Ascending aorta (tissue), 2 donors: ENCODE results near the gene ZNF565. TPM values are rescaled to one million over a fixed set of nuclear protein-coding genes. Genes with fewer than 3 reads are reported as not detected.

ENCODE experiments used
- DNase-seq, 2 donors: peaks; one replicate each; pipeline ENCODE4 v3.0.0-alpha.2; 2019; ENCODE audit warnings: low spot score in 2 of 2
- H3K27ac ChIP-seq, 2 donors: fragments of 200-600 bp; sonication (generic); one replicate each; pipeline ENCODE4 v1.5.1; 2016 to 2017; ENCODE audit warnings: mild to moderate bottlenecking in 1 of 2
- H3K27me3 ChIP-seq: fragments of 200-600 bp; sonication (generic); one replicate; pipeline ENCODE4 v1.5.1; 2017
- H3K36me3 ChIP-seq, 2 donors: fragments of 200-600 bp; sonication (generic); one replicate each; pipeline ENCODE4 v1.5.1; 2016
- H3K4me1 ChIP-seq, 2 donors: fragments of 200-600 bp; sonication (generic); one replicate each; pipeline ENCODE4 v1.5.1; 2016 to 2017; ENCODE audit warnings: mild to moderate bottlenecking in 1 of 2
- H3K4me3 ChIP-seq, 2 donors: fragments of 200-600 bp; sonication (generic); one replicate each; pipeline ENCODE4 v1.5.1; 2016 to 2017; ENCODE audit warnings: mild to moderate bottlenecking in 1 of 2
- H3K9me3 ChIP-seq, 2 donors: fragments of 200-600 bp; sonication (generic); one replicate each; pipeline ENCODE4 v1.5.1; 2016
- CTCF ChIP-seq, 3 experiments: fragments of 200-600 bp in 2 of 3; fragments of 450-650 bp in 1 of 3; sonication (generic) in 2 of 3; IDR thresholded peaks; one replicate each; pipeline ENCODE4 v1.5.1; 2016 to 2019; ENCODE audit warnings: antibody characterized with exemption in 3 of 3, mild to moderate bottlenecking in 1 of 3, moderate library complexity in 1 of 3
- intact Hi-C: fragments of 100-400 bp; cut with DNase I; formaldehyde crosslinking; loops from one replicate; pipeline ENCODE4 v1.15.1; 2023
- total RNA-seq: library from RNA; depleted of rRNA; stranded (reverse); fragments of >200 nt; gene quantifications from one replicate; pipeline ENCODE4 v1.1.0, GENCODE V29; 2016

Gene ZNF565
- total RNA-seq, 1 donor from 2014 or later: 1.9 TPM

DNA sequence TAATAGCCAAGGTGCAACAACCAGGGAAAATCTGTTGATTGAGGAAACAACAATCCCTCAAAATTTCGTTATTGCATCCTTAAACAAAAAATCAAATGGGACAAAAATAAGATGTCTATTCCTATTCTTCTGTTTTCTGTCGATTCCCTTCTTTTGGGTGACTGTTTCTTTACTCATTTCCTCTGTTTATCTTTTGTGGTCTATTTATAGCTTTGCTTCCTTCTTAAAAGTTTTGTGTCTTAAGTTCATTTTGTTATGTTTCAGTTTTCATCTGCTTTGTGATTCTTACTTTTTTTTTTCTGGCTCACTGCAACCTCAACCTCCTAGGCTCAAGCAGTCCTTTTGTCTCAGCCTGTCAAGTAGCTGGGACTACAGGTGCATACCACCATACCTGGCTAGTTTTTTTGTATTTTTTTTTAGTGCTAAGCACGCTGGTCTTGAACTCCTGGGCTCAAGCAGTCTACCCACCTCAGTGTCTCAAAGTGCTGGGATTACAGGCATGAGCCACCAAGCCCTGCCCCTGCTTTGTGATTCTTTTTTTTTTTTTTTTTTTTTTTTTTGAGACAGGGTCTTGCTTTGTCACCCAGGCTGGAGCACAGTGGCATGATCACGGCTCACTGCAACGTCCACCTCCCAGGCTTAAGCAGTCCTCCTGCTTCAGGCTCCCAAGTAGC, 10.9 kb upstream of the ZNF565 start:
- Histone ChIP-seq H3K9me3 (peaks cover 0 to 49% of the 10 kb centered on the region in 2 donors), H3K36me3 (peaks cover 54 to 89% of the 10 kb centered on the region in 2 donors), H3K27me3 (no peaks in the 10 kb centered on the region), H3K27ac (peak overlapping the region; percentile 2 to 23), H3K4me3 (no peak overlapping the region), H3K4me1 (peaks cover 0 to 5% of the 10 kb centered on the region in 2 donors)
- TF ChIP-seq CTCF (IDR thresholded peaks at IDR 0.05): no peak
- no peak for DNase-seq
- intact Hi-C loops: no loop called here

- intact Hi-C loops: no loop called here
- no peak for TF ChIP-seq CTCF (IDR thresholded peaks at IDR 0.05)
- peaks cover 26 to 75% of the 10 kb centered on the region in 2 donors for H3K36me3 ChIP-seq
- no peaks in the 10 kb centered on the region for H3K27me3 ChIP-seq
- peaks cover 0 to 5% of the 10 kb centered on the region in 2 donors for H3K4me1 ChIP-seq
- H3K4me3 ChIP-seq: no peak overlapping the region
- no peak for DNase-seq
- no peak overlapping the region for H3K27ac ChIP-seq
- H3K9me3 ChIP-seq: peaks cover 0 to 20% of the 10 kb centered on the region in 2 donors
Observed at GRCh38 chr19:36222503-36222902, 8.0 kb upstream of the ZNF565 start.

DNA sequence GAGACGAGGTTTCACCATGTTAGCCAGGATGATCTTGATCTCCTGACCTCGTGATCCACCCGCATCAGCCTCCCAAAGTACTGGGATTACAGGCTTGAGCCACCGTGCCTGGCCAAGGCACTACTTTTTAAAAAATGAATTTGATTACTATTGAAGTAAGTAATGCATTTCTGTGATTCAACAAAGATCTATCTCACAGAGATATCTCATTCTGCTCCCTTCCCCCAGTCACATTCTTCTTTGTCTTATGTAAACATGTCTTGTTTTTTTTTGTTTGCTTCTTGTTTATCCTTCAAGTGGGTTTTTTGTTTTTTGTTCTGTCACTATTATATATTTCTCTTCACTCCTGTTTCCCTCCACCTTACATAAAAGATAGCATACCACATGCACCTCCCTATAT, 7.0 kb upstream of the ZNF565 start:
- Histone ChIP-seq H3K4me3 (no peak overlapping the region), H3K27me3 (no peaks in the 10 kb centered on the region), H3K27ac (no peak overlapping the region), H3K4me1 (peaks cover 0 to 7% of the 10 kb centered on the region in 2 donors), H3K36me3 (peaks cover 18 to 65% of the 10 kb centered on the region in 2 donors), H3K9me3 (peaks cover 0 to 13% of the 10 kb centered on the region in 2 donors)
- no peak for TF ChIP-seq CTCF (IDR thresholded peaks at IDR 0.05)
- DNase-seq: no peak
- intact Hi-C loops: no loop called here

GRCh38 chr19:36215276-36216123, 1.0 kb upstream of the ZNF565 start:
- DNase-seq: no peak
- Histone ChIP-seq H3K4me3 (peak overlapping the region; percentile 81), H3K36me3 (peaks cover 0 to 16% of the 10 kb centered on the region in 2 donors), H3K4me1 (peaks cover 0 to 12% of the 10 kb centered on the region in 2 donors), H3K9me3 (no peaks in the 10 kb centered on the region), H3K27ac (peak overlapping the region; percentile 92 to 96), H3K27me3 (no peaks in the 10 kb centered on the region)
- intact Hi-C loops: loop anchor here (2.0 to 10.0 kb wide), 5 partner anchors 63 to 1099 kb away; partner anchors contain the start of genes COX7A1, LIN37, THAP8 and WDR62
- TF ChIP-seq CTCF (IDR thresholded peaks at IDR 0.05): no peak

GRCh38 chr19:36212895-36213294, 1.6 kb downstream of the ZNF565 start:
- no peaks in the 10 kb centered on the region for H3K36me3 ChIP-seq
- no peak overlapping the region for H3K4me3 ChIP-seq
- no peaks in the 10 kb centered on the region for H3K27me3 ChIP-seq
- no peak overlapping the region for H3K27ac ChIP-seq
- no peak for DNase-seq
- no peak for TF ChIP-seq CTCF (IDR thresholded peaks at IDR 0.05)
- peaks cover 0 to 12% of the 10 kb centered on the region in 2 donors for H3K4me1 ChIP-seq
- no peaks in the 10 kb centered on the region for H3K9me3 ChIP-seq
- intact Hi-C loops: loop anchor here (5.0 to 10.0 kb wide), 4 partner anchors 158 to 1102 kb away; partner anchors contain the start of genes THAP8, WDR62, ZFP14 and ZNF566
